ENCODE results near the gene EXOSC5. TPM values are rescaled to one million over a fixed set of nuclear protein-coding genes. Genes with fewer than 3 reads are reported as not detected.
"Not testable (repeated sequence)": the region's sequence is repeated elsewhere in the genome, so short reads cannot be mapped to it uniquely, and the experiment has no call there.

The EXOSC5 gene
- total RNA-seq, 1 donor from 2014 or later: 16.7 TPM

DNA sequence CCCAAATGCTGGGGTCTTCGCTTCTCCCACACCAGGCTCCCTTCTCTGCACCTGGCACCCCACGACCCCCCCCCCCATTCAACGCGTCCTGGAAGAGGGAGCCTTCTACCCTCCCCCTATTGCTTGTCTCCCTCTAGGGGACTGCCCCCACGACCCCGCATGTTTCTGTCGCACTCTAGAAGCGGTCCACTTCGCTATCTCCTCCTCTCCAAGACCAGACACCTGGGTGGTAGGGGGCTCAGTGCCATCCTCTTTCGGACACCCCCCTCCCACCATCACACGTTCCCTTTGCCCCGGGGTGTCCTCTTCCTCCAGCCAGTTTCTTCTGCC lies 44.9 kb downstream of the EXOSC5 start:
- no peak for DNase-seq (ENCODE audit: extremely low read depth, low read depth, low spot score)

DNA sequence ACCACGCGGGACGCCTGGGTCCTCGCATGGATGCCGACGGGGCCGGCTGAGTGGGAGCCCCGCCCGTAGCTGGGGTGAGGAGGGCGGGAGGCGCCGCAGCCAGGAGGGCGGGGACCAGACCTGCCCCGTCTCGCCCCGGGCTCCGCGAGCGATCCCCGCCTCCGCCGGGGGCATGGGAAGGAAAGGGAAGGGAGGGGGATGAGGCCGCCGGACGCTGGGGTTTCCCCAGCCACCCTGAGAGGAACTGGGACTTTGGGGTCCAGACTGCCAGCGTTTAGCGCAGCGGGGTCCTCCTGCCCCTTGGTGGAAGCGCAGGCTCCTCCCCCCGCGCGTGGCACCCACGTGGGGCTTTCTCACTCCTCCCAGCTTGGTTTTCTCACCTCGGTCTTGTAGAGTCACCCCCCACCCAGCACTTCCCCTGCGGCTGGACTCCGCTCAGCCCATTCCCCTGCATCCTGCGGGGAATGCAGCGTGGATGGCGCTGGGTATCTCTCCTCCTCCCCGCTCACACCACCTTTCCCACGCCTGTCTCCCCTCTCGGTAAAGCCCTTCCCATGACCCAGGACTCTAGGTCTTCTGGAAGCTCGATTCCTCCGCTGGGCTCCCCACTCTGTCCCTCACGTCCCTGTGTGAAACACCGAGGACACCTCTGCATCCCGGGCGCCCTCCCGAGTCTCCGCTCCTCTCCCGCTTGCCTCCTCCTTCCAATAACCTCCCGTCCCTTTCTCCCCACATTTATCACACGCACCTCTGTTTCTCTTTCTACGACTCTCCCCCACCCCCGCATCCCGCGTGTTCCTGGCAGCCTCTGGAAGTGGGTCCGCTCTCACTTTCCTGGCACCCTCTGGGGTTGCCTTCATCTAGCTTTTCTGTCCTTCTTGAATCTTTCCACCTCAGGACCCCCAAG lies 45.6 kb downstream of the EXOSC5 start:
- no peak for DNase-seq (ENCODE audit: extremely low read depth, low read depth, low spot score)

DNA sequence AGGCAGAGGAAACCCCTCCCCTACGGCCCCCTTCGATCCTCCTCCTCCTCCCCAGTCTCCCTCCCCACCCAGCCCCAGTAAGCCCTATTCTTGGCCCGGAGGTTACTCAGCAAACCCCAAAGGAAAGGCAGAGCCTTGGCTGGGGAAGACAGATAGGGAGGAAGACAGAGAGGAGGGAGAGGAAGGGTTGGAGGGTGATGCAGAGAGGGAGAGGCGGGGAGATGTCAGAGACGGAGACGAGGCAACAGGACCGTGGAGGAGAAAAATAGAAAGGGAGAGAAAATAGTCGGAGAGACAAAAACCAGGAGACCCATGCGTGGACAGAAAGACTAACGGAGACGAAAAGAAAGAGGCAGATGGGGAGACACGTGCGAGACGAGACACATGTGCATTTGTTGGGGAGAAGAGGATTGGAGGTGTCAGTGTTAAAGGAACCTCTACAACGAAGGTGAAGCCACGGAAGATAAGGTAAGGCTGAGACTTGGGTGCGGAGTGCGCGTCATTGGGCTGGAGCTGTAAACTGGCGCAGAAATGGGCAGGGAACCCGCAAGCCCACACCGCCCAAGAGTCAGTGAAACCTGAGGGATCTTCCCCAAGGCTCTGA lies 46.3 kb downstream of the EXOSC5 start:
- DNase-seq (ENCODE audit: extremely low read depth, low read depth, low spot score): no peak

DNA sequence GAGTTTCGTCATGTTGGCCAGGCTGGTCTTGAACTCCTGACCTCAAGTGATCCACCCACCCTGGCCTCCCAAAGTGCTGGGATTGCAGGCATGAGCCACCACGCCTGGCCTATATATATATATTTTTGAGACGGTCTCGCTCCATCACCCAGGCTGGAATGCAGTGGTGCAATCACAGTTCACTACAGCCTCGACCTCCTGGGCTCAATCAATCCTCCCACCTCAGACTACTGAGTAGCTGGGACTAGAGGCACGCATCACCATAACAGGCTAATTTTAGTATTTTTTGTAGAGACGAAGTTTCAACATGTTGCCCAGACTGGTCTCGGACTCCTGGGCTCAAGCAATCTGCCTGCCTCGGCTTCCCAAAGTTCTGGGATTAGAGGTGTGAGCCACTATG lies 50.2 kb downstream of the EXOSC5 start:
- DNase-seq (ENCODE audit: extremely low read depth, low read depth, low spot score): not testable (repeated sequence)

GRCh38 chr19:41344162-41344561 lies 53.0 kb downstream of the EXOSC5 start:
- DNase-seq (ENCODE audit: extremely low read depth, low read depth, low spot score): no peak

- DNase-seq (ENCODE audit: extremely low read depth, low read depth, low spot score): no peak
Observed at GRCh38 chr19:41341669-41342490, 55.3 kb downstream of the EXOSC5 start.

DNA sequence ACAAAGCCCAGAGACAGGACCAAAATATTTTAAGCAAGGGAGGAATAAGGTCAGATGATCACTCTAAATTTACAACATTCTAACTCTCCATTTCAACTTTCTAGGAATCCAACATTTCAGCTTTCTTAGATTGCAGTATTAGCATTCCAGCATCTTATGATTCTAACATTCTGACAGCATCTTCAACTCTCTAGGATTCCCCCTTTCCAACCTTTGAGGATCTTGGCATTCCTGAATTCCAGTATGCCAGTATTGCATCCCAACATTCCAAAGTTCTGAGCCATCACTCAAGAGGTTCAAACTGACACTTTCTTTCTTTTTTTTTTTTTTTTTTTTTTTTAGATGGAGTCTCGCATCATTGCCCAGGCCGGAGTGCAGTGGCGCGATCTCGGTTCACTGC lies 57.2 kb downstream of the EXOSC5 start:
- DNase-seq (ENCODE audit: extremely low read depth, low read depth, low spot score): no peak

Other genes with a start within 250 kb of the EXOSC5 start
- 0.88 and 9.1 TPM in 2 replicates for gene CYP2S1, start 204.1 kb downstream of the EXOSC5 start, total RNA-seq
- gene AXL, start 178.1 kb downstream of the EXOSC5 start, total RNA-seq: 64.5 and 89.8 TPM in 2 replicates
- gene HNRNPUL1, start 133.0 kb downstream of the EXOSC5 start, total RNA-seq: 135 and 217 TPM in 2 replicates
- 10.9 and 16.3 TPM in 2 replicates for gene CCDC97, start 87.2 kb downstream of the EXOSC5 start, total RNA-seq
- gene TGFB1, start 43.4 kb downstream of the EXOSC5 start, total RNA-seq: 59.4 and 176 TPM in 2 replicates
- gene B9D2, start 33.2 kb downstream of the EXOSC5 start, total RNA-seq: 7.6 and 8.2 TPM in 2 replicates
- gene TMEM91, start 20.8 kb downstream of the EXOSC5 start, total RNA-seq: 9.4 and 10.1 TPM in 2 replicates
- gene BCKDHA, start 459 bp upstream of the EXOSC5 start, total RNA-seq: 27.0 and 33.6 TPM in 2 replicates
- gene B3GNT8, start 30.0 kb upstream of the EXOSC5 start, total RNA-seq: 0.19 and 5.5 TPM in 2 replicates
- 45.2 and 50.2 TPM in 2 replicates for gene DMAC2, start 42.6 kb upstream of the EXOSC5 start, total RNA-seq
- gene ERICH4, start 45.8 kb upstream of the EXOSC5 start, total RNA-seq: not detected in 2 replicates
- gene CEACAM21, start 178.8 kb upstream of the EXOSC5 start, total RNA-seq: 8.8 and 9.7 TPM in 2 replicates
- not detected in 2 replicates for gene CEACAM4, start 229.7 kb upstream of the EXOSC5 start, total RNA-seq